Adrenal gland (tissue), 12 donors: ENCODE results near the gene CPT1C. TPM values are rescaled to one million over a fixed set of nuclear protein-coding genes. Genes with fewer than 3 reads are reported as not detected.

Experiments used
- DNase-seq, 7 donors: peaks; one replicate each; pipeline ENCODE4 v3.0.0-alpha.2; 2019 to 2020
- H3K27ac ChIP-seq, 5 donors: fragments of 200-600 bp; sonication (generic) in 4 of 5; 1 replicate in 3 of 5; 2 replicates in 2 of 5; pipeline versions ENCODE4 v1.5.1 to v1.8.0; 2016 to 2020; ENCODE audit warnings: mild to moderate bottlenecking in 1 of 5
- H3K27me3 ChIP-seq: fragments of 200-600 bp; 2 replicates; pipeline ENCODE4 v1.8.0; 2021
- H3K36me3 ChIP-seq, 2 donors: fragments of 200-600 bp; replicated peaks in 1 of 2; 1 replicate in 1 of 2; 2 replicates in 1 of 2; pipeline versions ENCODE4 v1.5.1 to v1.8.0; 2018 to 2022
- H3K4me1 ChIP-seq, 2 donors: fragments of 200-600 bp; replicated peaks in 1 of 2; 1 replicate in 1 of 2; 2 replicates in 1 of 2; pipeline versions ENCODE4 v1.5.1 to v1.8.0; 2018 to 2021
- H3K4me3 ChIP-seq, 4 donors: fragments of 200-600 bp; sonication (generic) in 3 of 4; one replicate each; pipeline ENCODE4 v1.5.1; 2016 to 2018
- H3K9me3 ChIP-seq, 3 donors: fragments of 200-600 bp; sonication (generic) in 1 of 3; replicated peaks in 1 of 3; 1 replicate in 2 of 3; 2 replicates in 1 of 3; pipeline versions ENCODE4 v1.5.1 to v1.8.0; 2016 to 2021
- CTCF ChIP-seq, 6 experiments: fragments of 450-650 bp in 4 of 6; fragments of 200-600 bp in 2 of 6; sonication (generic) in 1 of 6; IDR thresholded peaks; 1 replicate in 5 of 6; 2 replicates in 1 of 6; pipeline versions ENCODE4 v1.5.1 to v1.8.0; 2016 to 2021; ENCODE audit warnings: antibody characterized with exemption in 6 of 6, mild to moderate bottlenecking in 2 of 6, moderate library complexity in 1 of 6
- POLR2A ChIP-seq, 2 donors: fragments of 450-650 bp; IDR thresholded peaks; one replicate each; pipeline ENCODE4 v1.6.1; 2017; ENCODE audit warnings: antibody characterized with exemption in 2 of 2, mild to moderate bottlenecking in 2 of 2, moderate library complexity in 1 of 2
- WGBS, 4 donors: extraction: QIAGEN DNeasy Blood & Tissue Kit in 2 of 4; methylation state at CpG; one replicate each; pipeline versions ENCODE4 v1.1.5 to v1.1.7; 2013 to 2017; 5-methylcytosine and 5-hydroxymethylcytosine counted together
- intact Hi-C, 2 donors: fragments of 100-400 bp; cut with DNase I; formaldehyde crosslinking; loops; one replicate each; pipeline versions ENCODE4 v1.14.1 to v1.15.0; 2022 to 2023
- polyA plus RNA-seq, 3 donors: library from polyadenylated mRNA; stranded (reverse); fragments of 200-250 nt in 2 of 3; fragments of 350-450 nt in 1 of 3; fragmentation: Illumina TruSeq in 1 of 3; extraction: RNeasy Lipid Tissue Mini Kit (QIAGEN cat#74804) in 1 of 3; gene quantifications; one replicate each; pipeline ENCODE4 v1.2.3, GENCODE V29; 2013 to 2014
- total RNA-seq, 9 donors: library from RNA; depleted of rRNA in 4 of 9; stranded (reverse); fragments of >200 nt in 4 of 9; fragments of 120-200 nt in 1 of 9; fragmentation: NEBNext Ultra II Directional in 1 of 9; extraction: Animal tissue kit (Norgen Biotek cat#: 25700) in 1 of 9; gene quantifications; one replicate each; pipeline versions ENCODE4 v1.1.0 to v1.2.4, GENCODE V29; 2013 to 2023
- donor health status: healthy with polysubstance abuse.
- donor health status: Bipolar disorder and iron deficiency.
- donor health status: DM: yes; HTN: yes; CAD: no.
- donor health status: DM: no; HTN: no; CAD: no.
- donor health status: DM: no; HTN: no; CAD: no.
- donor health status: DM: yes; HTN: yes; CAD: no.

Gene CPT1C
- total and polyA plus RNA-seq, 12 donors, result 2.4 to 55.7 (median 5.9) TPM; not detected in 1

- intact Hi-C loops, result loop anchor here in 1 of 2 donors (10.0 kb wide), 1 partner anchor 93 kb away; the partner anchor contains the start of genes NOSIP and PRRG2
- peak; percentile 29 to 71 (median 60) for TF ChIP-seq CTCF (IDR thresholded peaks at IDR 0.05)
- no peak for TF ChIP-seq POLR2A (IDR thresholded peaks at IDR 0.05)
- WGBS, 4 donors, result 0 to 4% (median 2%) methylated on average over 12 to 21 of the region's 21 CpGs
- Histone ChIP-seq H3K27ac (peak overlapping the region; percentile 68 to 96 (median 82)), H3K4me3 (peak overlapping the region; percentile 13 to 98 (median 94)), H3K27me3 (no peaks in the 10 kb centered on the region), H3K36me3 (peaks cover 0 to 24% of the 10 kb centered on the region in 2 donors), H3K4me1 (peaks cover 32 to 50% of the 10 kb centered on the region in 2 donors), H3K9me3 (no peaks in the 10 kb centered on the region)
- peak; percentile 64 to 88 (median 76) for DNase-seq
Measured at GRCh38 chr19:49677901-49678674, 12.8 kb upstream of the CPT1C start.

GRCh38 chr19:49678985-49679770, 11.7 kb upstream of the CPT1C start:
- intact Hi-C loops, result loop anchor here in 1 of 2 donors (10.0 kb wide), 1 partner anchor 94 kb away; the partner anchor contains the start of genes NOSIP and PRRG2
- H3K4me3 ChIP-seq, result no peak overlapping the region
- no peaks in the 10 kb centered on the region for H3K9me3 ChIP-seq
- peaks cover 32 to 50% of the 10 kb centered on the region in 2 donors for H3K4me1 ChIP-seq
- 64 to 71% (median 69%) methylated on average over 9 to 12 of the region's 12 CpGs for WGBS, 4 donors
- TF ChIP-seq POLR2A (IDR thresholded peaks at IDR 0.05) (no peak), CTCF (IDR thresholded peaks at IDR 0.05) (no peak)
- no peaks in the 10 kb centered on the region for H3K27me3 ChIP-seq
- DNase-seq, result peak in 4 of 7 donors; percentile 26 to 52 (median 36)
- peak overlapping the region in 2 of 5 donors; percentile 76 to 91 for H3K27ac ChIP-seq
- H3K36me3 ChIP-seq, result peaks cover 0 to 34% of the 10 kb centered on the region in 2 donors

GRCh38 chr19:49679771-49680413, 11.0 kb upstream of the CPT1C start:
- intact Hi-C loops, result loop anchor here in 1 of 2 donors (10.0 kb wide), 1 partner anchor 95 kb away; the partner anchor contains the start of genes NOSIP and PRRG2
- 49 to 55% (median 52%) methylated on average over 10 of the region's 10 CpGs for WGBS, 4 donors

More at GRCh38 chr19:49679771-49680413, 11.0 kb upstream of the CPT1C start:
- no peaks in the 10 kb centered on the region for H3K9me3 ChIP-seq
- peak overlapping the region in 4 of 5 donors; percentile 39 to 91 (median 68) for H3K27ac ChIP-seq
- H3K27me3 ChIP-seq, result no peaks in the 10 kb centered on the region
- peak in 2 of 7 donors; percentile 27 to 38 for DNase-seq
- no peak overlapping the region for H3K4me3 ChIP-seq
- no peak for TF ChIP-seq POLR2A (IDR thresholded peaks at IDR 0.05)
- TF ChIP-seq CTCF (IDR thresholded peaks at IDR 0.05), result no peak
- peaks cover 32 to 50% of the 10 kb centered on the region in 2 donors for H3K4me1 ChIP-seq
- H3K36me3 ChIP-seq, result peaks cover 0 to 41% of the 10 kb centered on the region in 2 donors
